GM12892 (cell line): Measurements from ENCODE around the gene SDC1.

ENCODE experiments used
- POLR2A ChIP-seq: IDR thresholded peaks from 2 replicates; pipeline ENCODE4 v1.6.1; 2011; ENCODE audit warnings: low read depth, low read length, control low read depth
- POLR2AphosphoS5 ChIP-seq: IDR thresholded peaks from 2 replicates; pipeline ENCODE4 v1.6.1; 2011; ENCODE audit warnings: low read depth, low read length, control low read depth

DNA sequence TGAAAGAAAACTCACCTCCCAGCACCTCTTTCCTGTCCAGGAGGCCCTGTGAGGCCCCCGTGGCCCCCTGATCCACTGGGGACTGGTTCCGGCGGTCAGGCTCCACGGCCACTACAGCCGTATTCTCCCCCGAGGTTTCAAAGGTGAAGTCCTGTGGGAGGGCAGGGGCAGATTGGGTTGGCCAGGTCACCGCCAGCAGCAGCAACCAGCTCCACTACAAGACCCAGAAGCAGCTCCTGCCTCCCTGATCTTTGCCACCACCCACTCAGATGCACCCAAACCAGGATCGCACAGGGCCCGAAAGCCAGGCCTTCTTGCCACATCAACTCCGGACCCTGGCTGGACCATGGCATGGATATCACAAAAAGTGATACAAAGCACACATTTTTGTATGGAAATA lies 21.9 kb downstream of the SDC1 start:
- no peak for TF ChIP-seq POLR2A
- no peak for TF ChIP-seq POLR2AphosphoS5
